ENCODE measurements around the gene LMOD2.

The LMOD2 gene

DNA sequence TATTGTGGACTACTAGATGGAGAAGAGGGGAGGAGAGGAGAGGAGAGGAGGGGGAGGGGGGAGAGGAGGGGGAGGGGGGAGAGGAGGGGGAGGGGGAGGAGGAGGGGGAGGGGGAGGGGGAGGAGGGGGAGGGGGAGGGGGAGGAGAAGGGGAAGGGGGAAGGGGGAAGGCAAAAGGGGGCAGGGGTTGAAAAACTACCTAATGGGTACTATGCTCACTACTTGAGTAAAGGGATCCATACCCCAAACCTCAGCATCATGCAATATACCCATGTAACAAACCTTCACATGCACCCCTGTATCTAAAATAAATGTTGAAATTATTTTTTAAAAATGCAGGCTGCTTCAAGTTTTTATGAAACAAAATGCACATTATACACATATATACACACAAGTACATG, 15.1 kb upstream of the LMOD2 start:
- DNase-seq: no peak

- no peak for DNase-seq
Observed at GRCh38 chr7:123641901-123642300, 13.8 kb upstream of the LMOD2 start.

DNA sequence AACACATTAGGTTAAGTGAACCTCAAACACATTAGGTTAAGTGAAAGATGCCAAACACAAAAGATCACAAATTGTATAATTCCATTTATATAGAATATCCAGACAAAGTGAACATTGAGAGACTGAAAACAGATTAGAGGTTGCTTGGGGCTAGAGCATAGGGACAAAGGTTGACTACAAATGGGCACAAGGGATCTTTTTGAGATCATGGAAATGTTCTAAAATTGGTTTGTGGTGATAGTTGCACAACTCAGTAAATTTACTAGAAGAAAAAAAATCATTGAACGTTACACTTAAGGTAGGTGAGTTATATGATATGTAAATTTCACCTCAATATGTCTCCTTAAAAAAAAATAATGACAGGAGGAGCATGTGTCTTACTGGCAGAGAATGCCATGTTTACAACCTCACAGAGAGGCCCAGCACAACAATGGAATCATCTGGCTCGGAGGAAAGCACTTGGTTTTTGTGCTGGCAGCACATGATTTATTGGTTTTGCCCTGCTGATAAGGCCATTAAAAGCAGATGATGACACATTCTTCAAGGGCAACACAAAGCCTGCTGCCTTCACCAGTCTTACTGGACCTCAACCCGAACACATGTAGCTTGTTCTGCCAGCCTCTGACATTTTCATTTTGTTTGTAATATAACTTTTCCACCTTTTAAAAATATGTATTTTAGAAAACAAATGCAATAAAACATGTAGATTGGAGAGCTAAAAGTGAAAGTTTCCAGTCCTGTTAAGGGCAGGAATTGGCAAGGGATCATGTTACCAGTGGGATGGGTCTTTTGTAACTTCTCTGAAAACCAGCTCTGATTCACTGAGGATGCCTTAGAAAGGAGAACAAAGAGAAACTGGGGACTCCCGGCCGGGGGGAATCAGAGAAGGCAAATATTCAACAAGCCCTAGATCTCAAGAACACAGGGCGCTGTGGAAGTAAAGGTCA, 11.9 kb upstream of the LMOD2 start:
- peak; percentile 12 to 70 for DNase-seq

DNA sequence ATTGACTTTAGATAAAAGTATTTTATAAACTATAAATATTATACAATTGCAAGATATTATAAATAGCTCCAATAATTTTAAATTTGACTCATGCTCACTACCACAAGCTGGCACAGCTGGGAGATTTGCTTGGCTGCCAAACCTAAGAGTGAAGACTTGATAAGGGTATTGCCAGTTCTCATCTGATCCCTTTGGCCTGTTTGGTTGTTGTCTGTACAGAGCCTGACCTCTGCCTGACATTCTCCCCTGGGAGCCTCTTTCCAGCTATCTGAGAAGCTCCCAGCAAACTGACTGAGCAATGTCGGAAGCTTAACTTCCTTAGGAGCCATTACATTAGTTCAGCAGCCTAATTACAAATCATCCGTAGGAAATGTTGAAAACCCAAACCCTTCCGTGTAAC, 10.2 kb upstream of the LMOD2 start:
- DNase-seq: no peak

DNA sequence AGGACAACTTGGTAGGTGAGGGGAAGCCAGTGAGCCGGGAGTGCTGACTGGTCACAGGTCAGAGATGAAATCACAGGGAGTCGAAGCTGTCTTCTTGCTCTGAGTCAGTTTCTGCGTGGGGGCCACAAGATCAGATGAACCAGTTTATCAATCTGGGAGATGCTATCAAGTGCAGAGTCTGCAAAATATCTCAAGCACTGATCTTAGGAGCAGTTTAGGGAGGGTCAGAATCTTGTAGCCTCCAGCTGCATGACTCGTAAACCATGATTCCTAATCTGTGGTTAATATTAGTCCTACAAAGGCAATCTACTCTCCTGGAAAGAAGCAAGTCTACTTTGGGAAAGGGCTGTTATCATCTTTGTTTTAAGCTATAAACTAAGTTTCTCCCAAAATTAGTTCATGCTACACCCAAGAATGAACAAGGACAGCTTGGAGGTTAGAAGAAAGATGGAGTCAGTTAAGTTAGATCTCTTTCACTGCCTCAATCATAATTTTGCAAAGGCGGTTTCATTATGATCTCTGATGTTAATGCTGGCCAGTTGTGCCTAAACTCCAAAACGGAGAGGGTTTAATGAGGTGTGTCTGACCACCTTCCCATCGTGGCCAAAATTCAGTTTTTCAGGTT, 8.4 kb upstream of the LMOD2 start:
- DNase-seq: no peak

DNA sequence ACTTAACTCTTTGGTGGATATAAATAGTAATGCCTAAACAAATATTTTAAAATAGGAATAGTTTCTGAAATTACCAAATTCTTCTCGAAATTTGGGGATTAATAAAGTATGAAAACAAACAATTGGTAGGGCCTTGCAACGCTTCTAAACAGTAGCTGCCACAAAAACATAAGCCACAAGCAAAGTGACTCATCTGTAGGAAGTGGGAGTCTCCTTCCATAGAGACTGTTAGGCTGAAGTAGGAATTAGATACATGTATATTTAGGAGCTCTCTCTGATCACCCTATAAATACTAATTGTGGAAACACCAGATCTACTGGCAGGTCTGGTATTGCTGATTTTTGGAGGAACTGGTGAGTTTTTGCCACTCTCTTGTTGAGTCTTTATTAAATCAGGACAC, 5.7 kb upstream of the LMOD2 start:
- DNase-seq: no peak

- no peak for DNase-seq
Observed at GRCh38 chr7:123650595-123650994, 5.1 kb upstream of the LMOD2 start.

DNA sequence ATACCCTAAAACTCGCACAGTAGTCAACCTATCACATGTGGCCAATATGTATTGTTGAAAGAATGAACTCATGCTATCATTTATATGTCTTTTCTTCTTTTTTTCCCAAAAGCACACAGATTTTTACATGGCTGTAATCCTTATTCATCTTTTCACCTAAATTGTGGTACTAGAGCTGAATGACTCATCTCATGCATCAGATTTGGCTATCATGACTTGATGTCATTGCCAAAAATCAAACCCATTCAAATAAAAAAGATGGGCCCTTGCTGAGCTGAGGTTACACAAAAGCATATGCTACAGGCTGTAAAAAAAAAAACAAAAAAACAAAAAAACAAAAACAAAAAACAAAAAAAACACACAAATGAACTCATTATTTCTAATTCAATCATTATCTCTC, 3.3 kb upstream of the LMOD2 start:
- DNase-seq: no peak

GRCh38 chr7:123653162-123653561, 2.5 kb upstream of the LMOD2 start:
- no peak for DNase-seq

DNA sequence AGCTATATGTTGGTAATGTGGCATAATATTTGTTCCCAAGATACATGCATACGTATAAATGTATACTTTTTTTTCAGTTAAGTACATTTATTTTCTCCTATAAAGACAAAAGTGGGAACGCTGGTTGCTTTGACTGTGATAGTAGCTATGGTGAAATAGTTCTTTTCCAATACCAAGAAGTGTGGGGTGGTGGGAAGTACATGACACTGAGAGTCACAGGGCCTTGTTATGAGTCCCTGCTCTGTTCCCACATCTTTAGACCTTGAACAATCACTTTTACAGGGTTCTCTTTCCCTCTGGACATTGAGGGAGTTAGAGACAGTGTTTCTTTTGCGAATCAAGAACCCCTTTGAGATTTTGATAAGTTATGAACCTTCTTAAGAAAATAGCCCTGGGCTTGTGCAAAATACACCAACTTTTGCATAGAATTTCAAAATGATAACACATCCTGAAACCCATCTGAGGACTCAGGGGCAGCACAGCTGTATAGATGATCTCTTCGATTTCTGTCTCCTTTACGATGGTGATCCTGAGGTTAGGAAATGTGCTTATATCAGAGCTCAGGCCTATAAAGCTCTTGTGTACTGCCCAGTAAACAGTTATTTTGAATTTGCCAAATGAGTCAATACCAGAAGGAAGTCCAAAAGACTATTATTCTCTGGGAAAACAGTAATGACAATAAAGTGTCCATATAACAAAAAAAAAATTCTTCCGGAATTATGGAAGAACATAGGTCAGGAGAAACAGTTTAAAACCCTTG, 1.1 kb downstream of the LMOD2 start:
- DNase-seq: no peak

GRCh38 chr7:123657304-123657685, 1.6 kb downstream of the LMOD2 start:
- DNase-seq: no peak

DNA sequence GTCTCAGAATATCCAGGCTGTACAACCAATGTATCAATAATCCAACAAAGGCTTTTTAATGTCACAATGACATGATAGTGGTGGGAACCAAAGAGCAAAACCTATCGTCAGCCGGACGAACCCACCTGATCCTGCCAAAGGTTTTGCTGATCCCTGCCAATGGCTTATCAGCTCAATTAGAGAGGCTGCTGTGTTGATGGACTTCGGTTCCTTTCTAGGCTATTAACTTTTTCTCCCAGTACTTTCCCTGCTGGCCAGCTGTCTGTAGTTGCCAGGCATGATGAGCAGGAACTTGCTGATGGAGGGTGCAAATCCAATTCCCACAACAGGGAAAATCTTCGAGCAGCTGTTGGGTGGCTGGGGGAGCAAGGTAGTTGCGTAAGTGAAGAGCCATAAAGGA, 2.4 kb downstream of the LMOD2 start:
- no peak for DNase-seq

DNA sequence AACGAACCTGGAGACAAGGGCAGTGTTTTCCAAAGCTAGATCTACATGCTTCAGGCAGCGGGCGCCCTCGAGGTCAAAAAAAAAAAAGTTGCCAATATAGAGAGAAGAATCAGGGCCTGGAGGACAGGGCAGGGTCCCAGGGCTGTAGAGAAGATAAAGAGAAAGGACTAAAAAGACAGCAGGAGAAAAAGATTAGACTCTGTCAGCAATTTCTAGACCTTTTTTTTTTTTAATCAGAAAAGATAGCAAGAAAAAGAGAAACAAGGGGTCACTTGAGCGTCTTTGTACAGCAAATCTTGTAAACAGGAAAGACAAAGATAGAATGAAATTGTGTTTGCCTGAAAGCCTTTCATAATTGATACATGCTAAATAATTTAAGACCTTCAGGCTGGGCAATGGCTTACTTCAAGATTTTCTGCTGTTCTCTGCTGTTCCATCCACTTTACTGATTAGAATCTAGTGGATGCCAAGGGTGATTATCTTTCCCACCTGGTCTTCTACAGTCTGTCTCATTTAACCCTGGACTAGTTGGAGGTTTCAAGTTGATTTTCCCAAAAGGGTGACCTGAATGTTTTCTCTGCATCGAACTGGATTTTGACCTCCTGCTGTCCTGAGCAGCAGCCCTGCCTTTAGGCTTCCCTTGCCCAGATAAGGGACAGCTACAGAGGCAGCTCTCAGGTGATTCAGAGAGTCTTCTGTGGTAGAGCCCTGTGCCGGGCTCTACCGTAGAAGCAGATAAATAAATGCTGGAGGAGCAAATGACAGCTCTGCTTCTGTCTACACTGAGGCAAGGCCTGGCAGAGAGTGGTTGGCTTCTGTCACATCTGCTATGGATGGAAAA, 5.1 kb downstream of the LMOD2 start:
- no peak for DNase-seq

GRCh38 chr7:123661765-123662164, 6.1 kb downstream of the LMOD2 start:
- DNase-seq: no peak

DNA sequence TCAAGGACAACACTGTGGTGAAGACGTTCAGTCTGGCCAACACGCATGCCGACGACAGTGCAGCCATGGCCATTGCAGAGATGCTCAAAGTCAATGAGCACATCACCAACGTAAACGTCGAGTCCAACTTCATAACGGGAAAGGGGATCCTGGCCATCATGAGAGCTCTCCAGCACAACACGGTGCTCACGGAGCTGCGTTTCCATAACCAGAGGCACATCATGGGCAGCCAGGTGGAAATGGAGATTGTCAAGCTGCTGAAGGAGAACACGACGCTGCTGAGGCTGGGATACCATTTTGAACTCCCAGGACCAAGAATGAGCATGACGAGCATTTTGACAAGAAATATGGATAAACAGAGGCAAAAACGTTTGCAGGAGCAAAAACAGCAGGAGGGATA, 6.6 kb downstream of the LMOD2 start:
- no peak for DNase-seq

DNA sequence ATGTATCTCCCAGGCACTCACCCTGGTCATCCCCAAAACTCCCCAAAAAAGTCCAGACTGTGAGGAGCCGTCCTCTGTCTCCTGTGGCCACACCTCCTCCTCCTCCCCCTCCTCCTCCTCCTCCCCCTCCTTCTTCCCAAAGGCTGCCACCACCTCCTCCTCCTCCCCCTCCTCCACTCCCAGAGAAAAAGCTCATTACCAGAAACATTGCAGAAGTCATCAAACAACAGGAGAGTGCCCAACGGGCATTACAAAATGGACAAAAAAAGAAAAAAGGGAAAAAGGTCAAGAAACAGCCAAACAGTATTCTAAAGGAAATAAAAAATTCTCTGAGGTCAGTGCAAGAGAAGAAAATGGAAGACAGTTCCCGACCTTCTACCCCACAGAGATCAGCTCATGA, 7.1 kb downstream of the LMOD2 start:
- DNase-seq: no peak

DNA sequence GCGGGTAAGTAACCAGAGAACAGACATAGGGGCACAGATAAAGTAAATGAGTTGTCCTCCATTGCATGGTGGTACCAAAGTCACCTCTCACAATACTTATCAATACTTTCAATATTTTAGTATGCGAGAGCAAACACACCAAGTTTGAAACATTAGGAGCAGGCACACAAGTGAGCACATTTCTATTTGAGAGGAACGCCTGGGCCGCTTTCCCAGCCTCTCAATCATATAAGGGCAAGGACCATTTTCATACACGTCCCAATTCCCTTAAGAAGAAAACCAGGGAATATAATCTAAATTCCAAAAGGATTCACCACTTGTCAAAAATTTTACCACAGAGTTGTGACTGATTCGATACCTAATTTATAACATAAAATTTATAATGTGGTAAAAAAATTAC, 7.5 kb downstream of the LMOD2 start:
- DNase-seq: no peak

- DNase-seq: peak in 1 of 2 experiments; percentile 54
Observed at GRCh38 chr7:123665157-123665556, 9.5 kb downstream of the LMOD2 start.

DNA sequence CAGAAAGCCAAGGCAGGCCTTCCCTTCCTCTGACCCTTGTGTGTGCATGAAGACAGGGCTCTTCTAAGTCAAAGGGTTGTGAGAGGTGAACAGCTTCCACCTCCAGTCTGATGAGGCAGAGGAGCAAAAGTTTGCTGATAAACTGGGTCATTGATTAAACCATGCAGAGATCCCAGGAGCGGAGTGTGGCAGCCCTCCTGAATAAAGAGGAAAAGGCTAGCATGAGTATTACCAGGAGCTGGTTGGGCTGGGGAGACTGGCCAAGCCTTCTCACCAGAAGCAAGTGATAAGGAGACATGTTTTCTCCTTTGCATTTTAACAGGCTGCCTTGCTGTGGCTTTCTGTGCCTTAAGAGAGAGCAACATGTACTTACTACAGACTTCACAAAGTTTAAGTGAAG, 10.2 kb downstream of the LMOD2 start:
- no peak for DNase-seq

GRCh38 chr7:123666492-123666891, 10.8 kb downstream of the LMOD2 start:
- DNase-seq: peak; percentile 19 to 80

- DNase-seq: no peak
Observed at GRCh38 chr7:123669485-123669884, 13.8 kb downstream of the LMOD2 start.

DNA sequence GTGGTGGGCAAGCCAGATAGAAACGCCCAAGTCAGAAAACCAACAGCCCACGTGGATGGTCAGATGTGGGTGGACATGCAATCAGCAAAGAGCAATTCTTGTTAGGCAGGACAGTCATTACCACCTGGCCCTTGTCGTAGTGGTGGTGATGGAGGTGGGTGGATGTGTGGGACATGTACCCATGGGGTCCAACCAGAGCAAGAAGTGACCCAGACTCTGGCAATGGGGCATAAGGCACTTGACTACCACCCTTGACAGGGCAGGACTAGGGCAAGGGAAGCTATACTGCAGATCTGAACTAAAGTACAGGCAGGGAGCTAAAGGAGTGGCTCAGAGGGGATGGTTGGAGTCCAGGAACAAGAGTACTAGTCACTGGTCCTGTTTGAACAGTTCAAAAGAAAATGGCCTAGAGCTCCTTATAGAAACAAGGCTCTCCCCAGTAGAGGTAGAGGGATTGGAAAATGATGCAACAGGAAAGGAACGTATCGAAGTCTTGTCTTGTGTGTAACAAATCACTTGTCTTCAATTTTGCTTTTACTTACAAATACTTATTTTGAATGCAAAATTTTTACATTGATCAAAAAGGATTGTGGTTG, 17.6 kb downstream of the LMOD2 start:
- no peak for DNase-seq

All from NCI-H2081 (cell line).